C1 segment of cervical spinal cord (tissue), 14 donors: Measurements from ENCODE around the gene AIPL1.

Source experiments
- DNase-seq, 14 donors: peaks; one replicate each; lab custom pipeline; 2025; lab: John Stamatoyannopoulos, UW

The AIPL1 gene

DNA sequence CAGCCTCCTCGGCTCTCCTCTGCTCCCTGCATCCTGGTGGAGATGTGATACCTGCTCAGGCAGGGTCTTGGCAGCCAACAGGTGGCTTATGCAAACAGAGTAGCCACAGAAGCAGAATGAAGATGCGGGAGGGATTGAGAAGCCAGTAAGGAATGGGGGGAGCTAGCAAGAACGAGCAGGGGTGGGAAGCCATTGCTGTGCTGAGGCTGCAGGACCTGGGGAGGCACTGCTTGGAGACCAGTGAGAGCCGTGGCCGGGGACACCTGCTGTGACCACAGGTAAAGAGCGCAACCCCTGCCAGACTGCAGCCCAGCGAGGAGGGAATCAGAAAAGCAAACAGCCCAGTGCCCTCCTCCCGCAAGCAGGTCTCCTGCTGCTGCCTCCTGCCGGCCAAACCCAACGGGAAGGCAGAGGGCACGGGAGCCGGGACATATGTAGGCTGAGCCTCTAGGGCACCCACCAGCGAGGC lies 14.7 kb downstream of the AIPL1 start:
- DNase-seq: no peak

DNA sequence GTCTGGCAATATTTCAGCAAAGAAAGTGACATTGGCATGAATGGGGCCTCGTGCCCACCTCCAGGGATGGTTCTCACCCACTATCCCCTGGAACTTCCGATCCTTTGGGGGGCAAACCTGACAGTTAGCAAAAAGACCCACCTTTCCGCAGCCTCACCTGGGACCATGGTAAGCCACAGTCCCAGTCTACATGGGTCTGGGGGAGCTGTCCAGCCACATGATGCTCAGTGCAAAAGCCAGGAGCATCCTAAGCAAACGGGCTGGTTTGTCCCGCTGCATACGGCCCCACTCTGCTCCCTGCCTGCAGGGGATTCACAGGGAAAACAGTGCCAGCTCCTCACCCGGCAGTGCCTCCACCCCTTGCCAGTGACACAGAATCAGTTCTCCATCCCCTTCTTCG lies 19.3 kb downstream of the AIPL1 start:
- no peak for DNase-seq

DNA sequence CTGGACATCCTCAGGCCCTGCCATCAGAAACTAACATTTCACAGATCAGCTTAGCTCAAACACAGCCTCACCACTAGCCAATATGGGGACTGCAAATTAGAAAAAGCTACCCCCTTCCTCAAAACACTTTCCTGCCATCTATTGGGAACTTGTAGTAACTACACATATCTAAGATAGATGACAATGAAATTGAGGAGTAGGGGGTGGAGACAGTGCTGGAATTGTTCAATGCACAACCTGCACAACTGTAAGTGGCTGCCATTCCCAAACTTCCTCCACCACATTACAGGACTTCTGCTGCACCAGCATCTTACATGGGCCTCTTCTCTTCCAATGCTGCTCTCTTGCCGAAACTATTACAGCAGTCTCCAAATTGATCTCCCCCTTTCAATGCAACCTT lies 21.9 kb downstream of the AIPL1 start:
- peak in 1 of 14 donors; percentile 15 for DNase-seq

DNA sequence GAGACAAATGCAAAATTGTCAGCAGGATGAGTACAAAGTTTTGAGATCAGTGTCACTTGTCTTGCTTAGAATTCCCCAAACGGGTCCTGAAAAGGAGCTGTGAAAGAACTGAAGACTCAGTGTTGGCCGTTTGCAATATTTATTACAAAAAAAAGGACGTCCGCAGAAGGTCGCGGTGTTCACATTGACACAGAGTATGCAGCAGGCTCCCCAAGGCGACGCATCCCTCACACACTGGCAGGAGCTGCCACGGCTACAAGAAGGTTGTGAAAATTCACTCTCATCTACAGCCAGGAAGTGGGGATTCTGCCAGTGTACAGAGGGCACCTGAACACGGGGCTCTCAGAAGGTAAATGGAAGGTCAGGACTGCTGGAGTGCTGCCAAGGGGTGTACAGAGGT lies 26.2 kb downstream of the AIPL1 start:
- DNase-seq: no peak

DNA sequence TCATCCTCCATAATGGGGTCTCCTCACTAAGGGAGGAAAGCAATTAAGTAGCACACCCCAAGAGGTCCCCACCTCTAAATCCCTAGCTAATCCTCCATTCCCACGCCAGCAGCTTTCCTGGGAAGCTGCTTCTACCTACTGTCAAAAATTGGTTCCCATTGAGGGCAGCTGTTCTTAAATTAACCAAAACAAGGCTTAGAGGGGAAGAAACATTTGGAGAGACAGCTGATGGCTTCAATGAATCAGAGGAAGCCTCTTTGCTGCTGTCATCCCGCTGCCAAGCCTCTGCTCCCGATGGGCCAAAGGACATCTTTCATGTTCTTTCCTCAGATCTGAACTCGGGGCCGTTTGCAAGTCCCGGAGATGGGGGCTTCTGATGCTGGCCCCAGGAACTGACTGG lies 26.6 kb downstream of the AIPL1 start:
- no peak for DNase-seq

DNA sequence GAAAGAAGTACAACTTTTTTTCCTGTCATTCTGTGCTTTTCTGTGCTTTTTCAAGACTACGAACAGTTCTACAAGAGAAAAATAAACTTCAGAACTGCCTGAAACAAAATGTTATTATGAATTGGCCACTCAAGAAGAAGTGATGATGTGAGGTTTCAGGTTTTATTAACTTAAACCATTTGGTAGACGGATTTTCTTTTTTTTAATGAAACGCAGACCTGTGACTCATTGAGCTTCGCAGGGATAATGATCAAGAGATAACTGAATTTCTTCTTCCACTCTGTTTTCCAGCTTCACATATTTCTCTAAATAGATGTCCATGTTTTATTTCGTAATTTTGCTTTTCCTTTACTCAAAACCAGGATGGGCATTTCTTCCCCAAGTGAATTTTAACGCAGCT lies 32.7 kb downstream of the AIPL1 start:
- DNase-seq: no peak

DNA sequence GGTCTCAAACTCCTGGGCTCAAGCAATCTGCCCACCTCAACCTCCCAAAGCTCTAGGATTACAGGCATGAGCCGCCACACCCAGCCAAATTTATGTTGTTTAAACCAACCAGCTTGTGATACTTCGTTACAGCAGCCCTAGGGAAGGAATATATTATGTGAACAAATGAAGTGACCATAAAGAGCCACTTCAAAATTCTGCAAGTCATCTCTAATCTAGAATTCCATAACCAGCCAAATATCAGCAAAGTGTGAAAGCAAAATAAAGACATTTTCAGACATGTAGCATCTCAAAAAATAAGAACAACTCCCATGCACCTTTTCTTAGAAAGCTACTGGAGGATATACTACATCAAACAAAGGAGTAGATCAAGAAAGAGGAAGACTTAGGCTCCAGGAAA lies 36.0 kb downstream of the AIPL1 start:
- DNase-seq: no peak

DNA sequence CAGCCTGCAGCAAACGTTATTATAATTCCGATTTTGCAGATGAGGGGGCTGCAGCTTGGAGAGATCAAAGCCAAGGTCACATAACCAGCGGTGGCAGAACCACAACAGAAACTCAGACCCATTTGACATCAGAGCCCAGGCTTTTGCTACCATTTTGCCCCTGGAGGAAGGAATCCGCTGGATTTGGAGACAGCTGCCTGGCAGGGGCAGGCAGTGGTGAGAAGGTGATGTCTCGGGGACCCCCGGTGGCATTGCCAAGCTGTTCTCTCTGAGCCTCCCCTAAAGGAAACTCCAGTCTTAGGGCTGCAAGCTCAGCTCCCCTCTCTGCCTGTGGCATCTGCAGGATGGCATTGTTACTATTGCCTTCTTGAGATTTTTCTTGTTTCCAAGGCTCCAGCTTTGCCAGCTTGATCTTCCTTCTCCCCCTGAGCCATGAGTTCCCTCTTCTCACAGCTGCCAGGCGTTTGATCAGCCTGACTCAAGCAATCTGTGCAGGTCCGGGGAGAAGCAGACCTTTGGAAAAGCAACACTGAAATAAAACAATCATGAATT lies 40.8 kb downstream of the AIPL1 start:
- no peak for DNase-seq

DNA sequence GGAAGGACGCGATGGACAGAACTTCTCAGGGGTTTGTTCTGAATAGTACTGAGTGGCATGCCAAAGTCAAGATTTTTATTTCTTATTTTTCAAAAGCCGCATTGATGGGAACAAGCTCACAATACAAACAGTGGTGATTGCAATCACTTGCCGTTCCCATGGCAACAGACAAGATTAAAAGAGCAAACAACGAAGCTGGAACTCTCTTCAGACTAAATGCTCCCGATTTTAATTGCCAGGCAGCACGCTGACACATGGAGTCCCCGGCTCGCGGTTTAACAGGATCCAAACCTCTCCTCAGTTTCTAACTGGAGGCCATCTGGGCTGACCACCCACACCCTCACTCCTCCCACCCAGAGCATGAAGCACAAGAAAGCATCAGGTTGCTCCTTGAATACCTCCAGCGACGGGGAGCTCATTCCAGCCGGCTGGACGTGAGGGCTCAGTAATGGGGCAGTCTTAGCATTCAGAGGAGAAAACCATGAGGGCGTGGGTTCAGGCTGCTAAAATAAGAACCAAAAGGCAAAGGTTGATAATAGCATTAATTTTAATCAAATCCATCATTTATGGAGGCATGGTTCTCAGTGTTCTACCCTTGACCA lies 41.5 kb downstream of the AIPL1 start:
- no peak for DNase-seq

DNA sequence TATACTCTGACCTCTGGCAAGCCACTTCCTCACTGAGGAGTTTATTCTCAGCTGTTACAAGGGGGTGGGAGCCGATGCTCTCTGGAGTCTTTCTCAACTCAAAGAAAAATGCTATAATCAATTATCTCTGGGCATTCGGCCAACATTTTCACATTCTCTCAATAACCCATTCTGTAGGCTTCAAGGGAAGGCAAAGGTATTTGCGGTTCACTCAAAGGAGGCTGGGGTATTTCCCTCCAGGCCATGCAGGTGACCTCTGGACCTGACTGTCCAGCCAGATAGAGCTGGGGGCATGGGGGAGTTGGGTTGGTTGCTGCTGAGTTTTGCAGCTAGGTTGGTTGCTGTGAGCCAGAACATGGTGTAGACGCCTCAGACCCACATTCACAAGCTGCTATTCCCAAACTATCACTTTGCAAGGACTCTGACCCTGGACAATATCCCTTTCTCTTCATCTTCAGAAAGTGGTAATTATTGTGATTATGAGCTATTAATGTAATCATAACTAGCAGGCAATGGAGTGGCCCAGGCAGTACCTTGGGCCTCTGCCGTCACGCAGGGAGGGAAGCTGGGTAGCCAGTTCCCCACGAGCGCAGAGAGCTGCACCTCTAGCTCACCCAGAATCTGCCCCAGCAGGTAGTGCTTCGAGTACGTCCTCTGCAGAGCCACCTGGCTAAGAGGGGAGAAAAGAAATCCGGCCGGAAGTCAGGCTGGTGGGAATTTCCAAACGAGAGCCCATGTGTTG lies 42.1 kb downstream of the AIPL1 start:
- DNase-seq: no peak

DNA sequence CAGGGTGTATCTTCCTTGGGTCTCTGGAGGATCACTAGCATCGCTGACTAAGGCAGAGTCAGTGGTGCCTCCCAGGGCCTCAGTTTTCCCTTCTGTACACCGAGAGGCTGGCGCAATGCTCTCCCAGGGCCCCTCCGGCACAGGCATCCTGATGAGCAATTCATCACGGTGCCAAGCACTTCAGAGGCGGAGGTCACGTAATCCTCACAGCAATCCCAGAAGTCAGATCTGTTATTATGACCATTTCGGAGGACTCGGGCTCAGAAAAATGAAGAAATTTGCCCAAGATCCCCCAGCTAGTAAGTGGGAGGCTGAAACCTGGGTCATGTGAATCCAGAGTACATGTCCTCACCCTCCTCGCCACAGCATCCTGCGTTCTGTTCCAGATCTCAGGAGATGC lies 46.5 kb downstream of the AIPL1 start:
- DNase-seq: no peak

DNA sequence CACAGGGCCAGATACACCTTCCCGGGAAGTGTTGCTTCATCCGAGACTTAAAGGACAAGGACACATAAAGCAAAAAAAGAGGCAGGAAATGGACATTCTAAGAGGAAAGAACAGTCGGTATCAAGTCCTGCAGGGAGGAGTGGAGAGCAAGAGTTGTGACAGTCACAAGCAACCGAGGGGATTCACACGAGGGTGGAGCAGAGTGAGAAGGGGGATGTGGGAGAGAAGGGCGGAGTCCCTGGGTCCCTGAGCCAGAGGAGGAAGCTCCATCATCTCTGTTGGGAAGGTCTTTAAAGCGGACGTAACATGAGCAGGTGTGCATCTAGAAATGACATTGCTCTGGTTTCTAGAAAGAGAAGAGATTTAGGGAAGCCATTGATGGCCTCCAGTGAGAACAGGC lies 47.1 kb downstream of the AIPL1 start:
- no peak for DNase-seq

DNA sequence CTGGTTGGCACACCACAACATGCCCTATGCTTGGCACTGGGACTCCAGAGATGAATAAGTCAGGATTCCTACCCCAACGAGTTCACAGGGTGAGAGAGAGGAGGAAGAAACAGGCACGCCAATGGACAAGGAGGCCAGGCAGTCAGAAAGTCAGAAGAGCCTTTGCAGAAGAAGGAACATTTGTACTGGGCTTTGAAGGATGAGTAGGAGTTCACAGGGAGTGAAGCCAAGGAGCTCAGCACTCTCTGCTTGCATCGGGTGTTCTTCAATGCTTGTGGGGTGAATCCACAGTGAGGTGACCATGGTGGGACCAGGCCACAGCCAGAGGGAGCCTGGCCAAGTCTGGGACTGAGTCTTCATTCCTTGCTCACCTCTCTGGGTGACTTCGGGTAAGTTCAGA lies 47.5 kb downstream of the AIPL1 start:
- no peak for DNase-seq

DNA sequence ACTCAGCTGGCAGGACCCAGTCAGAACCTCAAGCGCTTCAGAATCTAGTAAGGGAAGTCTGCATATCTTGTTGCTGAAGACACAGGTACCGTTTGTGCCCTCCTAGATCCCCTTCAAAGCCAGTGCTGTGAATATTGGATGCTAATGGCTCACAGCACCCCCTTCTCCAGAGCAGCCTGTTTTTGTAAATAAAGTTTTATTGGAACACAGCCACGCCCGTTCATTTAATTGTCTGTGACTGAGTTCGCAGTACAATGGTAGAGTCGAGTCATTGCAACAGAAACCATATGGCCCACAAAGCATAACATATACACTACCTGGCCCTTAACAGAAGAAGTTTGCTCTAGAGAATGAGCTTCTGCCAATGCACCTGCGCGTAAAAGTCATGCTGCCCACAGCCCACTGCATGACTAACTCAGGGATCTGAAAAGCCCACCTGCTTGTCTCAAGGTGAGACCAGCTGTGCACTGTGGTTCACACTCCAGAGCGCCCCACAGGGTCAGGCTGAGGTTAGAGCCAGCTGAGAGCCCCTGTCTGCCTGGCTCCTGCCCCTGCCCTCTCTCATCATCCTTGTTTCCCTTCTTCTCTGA lies 48.8 kb downstream of the AIPL1 start:
- no peak for DNase-seq

DNA sequence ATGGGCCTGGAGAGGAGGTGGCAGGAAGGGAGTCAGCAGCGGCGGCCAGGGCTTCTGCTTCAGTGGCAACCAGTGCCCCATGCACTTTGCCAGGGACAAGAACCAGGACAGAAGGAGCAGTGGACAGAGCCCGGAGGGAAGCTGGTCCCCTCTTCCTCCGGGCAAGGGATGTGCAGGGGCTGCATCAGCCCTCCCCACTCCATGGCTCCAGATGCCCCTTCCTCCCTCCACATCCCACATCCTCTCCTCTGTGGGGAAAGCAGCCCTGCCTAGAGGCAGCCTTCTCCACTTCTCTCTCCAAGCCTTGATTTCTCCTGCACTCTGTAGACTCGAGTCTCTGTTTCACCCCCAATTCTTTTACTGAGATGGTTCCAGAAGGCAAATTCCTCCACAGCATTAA lies 50.4 kb downstream of the AIPL1 start:
- no peak for DNase-seq

DNA sequence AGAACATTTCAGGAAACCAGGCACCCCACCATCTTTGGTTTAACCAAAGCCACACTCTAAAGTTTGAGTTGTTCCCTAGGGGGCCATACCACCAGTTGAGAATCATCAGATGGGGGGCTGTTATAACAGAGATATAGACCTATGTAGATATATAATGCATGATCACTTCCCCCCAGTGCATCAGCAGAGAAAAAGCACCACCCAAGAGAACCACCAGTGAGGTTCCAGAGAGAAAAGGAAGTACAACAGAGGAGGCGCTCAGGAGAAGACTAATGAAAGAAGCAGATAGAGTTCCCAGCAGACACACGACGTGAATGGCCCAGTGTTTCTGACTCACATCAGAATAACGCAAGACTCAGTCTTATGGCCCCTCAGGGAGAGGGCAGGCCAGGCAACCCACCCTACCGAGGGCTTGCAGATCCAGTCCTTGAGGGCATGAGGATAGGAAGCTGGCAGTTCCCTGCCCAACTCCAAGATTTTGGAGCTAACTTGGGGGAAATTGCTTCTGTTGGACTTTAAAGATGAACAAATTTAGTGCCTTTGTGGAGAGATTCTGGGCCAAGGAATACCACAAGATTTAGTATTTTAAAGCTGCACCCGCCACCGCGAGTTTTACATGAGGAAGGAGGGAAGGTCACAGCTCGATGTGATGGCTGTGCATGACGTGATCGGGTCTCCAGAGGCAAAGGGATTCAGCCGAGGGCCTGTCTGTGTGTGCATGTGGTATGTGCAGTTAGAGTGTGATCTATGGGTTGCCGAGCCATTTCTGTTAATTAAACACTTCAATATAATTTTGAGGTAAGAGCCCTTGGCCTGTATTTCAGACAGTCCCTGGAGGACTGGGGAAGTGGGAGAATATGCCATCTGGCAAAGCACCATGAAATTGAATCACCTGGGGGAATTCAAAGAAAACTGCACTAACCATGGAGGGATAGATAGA lies 53.1 kb downstream of the AIPL1 start:
- DNase-seq: no peak

DNA sequence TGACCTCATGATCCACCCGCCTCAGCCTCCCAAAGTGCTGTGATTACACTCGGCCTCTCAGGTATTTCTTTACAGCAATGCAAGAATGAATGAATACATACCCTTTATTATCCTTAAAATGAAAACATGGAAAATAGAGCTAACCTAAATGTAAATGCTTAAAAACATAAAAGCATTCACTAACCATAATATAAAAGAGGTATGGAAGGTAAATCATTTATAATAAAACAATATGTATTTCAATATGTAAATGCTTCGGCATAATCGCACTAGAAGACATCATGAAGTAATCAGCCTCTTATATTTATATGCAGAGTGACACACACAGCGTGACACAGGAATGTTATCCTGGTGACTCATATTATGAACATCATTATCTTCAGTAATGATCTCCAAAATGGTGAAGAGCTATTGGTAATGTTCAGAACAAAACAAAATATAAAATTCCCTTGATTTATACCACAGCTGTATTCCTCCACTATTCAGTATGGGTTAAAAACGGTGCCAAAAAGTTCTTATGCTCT lies 53.9 kb downstream of the AIPL1 start:
- DNase-seq: no peak

DNA sequence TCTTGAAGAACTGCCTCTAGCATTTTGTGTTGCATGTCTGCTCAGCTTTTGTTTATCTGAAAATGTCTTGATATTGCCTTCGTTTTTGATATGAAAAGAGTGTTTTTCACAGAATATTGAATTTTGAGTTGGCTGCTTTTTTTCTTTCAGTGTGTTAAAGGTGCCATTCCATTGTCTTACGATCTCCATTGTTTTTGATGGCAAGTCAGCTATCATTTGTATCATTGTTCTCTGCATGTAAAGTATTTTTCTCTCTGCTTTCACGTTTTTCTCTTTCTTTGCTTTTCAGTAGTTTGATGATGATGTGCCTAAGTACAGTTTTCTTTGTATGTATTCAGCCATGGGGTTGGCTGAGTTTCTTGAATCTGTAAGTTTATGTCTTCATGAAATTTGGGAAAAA lies 57.0 kb downstream of the AIPL1 start:
- DNase-seq: no peak

DNA sequence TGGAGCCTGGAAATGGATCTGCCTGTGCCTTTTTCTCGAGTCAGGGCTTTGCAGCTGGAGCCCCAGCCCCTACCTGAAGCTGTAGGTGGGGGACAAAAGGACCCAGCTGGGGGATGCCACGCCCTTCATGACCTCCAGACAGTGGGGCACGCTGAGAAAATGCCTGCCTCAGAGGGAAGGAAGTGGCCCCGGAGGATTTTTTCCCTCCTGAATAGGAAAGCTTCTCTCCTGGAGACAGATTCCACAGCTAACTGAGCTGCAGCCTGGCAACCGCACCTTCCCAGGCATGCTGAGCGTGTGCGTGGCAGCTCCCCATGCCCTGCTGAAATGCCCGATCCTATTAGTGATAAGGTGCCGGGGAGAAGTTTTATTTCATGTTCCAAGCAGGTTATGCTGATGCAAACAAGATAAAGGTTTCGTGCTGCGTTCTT lies 58.0 kb downstream of the AIPL1 start:
- DNase-seq: no peak

DNA sequence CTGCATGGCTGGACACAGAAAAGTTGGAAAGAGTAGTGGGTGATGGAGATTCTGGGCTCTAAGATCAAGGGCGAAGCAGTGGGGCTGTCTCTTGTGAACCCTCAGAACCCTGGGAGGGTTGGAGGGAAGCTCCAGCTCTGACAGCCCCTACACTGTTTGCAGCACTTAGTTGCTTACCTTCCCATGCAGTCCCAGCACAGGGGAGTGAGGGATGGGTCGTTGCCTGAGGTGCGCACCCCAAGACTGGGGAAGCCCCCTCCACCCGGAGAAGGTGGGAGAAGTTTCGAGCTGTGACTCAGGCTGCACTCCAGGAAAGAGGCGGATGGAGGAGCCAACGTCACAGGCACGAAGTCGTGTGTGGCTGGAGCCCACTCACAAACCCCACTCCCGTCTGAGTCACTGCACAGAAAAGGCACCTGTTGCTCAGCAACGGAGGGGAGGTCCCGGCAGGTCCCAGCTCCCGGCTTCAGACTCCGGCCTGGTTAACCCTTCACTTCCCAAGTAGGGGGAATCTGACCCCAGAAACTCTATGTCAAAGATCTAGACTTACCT lies 60.1 kb downstream of the AIPL1 start:
- DNase-seq: peak in 1 of 14 donors; percentile 14

DNA sequence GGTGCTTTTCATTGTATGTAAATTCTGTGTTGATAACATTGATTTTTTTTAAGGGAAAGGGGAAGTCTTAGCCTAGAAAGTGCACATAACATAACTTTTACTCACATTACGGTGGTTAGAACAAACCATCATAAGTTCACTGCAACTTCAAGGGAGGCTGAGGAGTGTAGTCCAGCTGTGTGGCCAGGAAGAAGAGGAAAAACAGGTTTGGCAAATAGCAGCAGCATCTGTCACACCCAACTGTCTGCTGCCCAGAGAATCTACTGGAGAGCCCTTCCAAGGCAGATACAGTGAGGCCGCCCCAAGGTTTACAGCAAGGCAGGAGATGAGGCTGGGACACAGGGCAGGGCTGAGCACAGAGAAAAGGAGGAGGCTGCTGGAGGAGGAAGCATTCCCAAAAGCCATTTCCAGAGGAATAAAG lies 60.6 kb downstream of the AIPL1 start:
- DNase-seq: peak in 1 of 14 donors; percentile 1
